Heart right ventricle (tissue), 16 donors: ENCODE data around the gene ATRN. TPM values are rescaled to one million over a fixed set of nuclear protein-coding genes. Genes with fewer than 3 reads are reported as not detected.
"Not testable (repeated sequence)": the region's sequence is repeated elsewhere in the genome, so short reads cannot be mapped to it uniquely, and the experiment has no call there.

Experiments used
- ATAC-seq, 8 donors: fragments of 200-7000 bp; cut with Tn5 transposase; one replicate each; pipeline ENCODE4 v1.9.1; 2020; ENCODE audit warnings: mild to moderate bottlenecking in 8 of 8, moderate library complexity in 8 of 8, moderate number of reproducible peaks in 1 of 8
- DNase-seq, 2 donors: peaks; one replicate each; pipeline ENCODE4 v3.0.0-alpha.2; 2020
- H3K27ac ChIP-seq, 10 donors: fragments of 200-600 bp; sonication (generic) in 2 of 10; one replicate each; pipeline versions ENCODE4 v1.5.0 to v1.8.0; 2020 to 2022; ENCODE audit warnings: mild to moderate bottlenecking in 3 of 10
- H3K27me3 ChIP-seq, 7 donors: fragments of 200-600 bp; one replicate each; pipeline ENCODE4 v1.8.0; 2021 to 2022; ENCODE audit warnings: mild to moderate bottlenecking in 2 of 7
- H3K36me3 ChIP-seq, 9 donors: fragments of 200-600 bp; sonication (generic) in 1 of 9; one replicate each; pipeline versions ENCODE4 v1.5.0 to v1.8.0; 2020 to 2022; ENCODE audit warnings: mild to moderate bottlenecking in 2 of 9
- H3K4me1 ChIP-seq, 9 donors: fragments of 200-600 bp; sonication (generic) in 1 of 9; one replicate each; pipeline versions ENCODE4 v1.5.0 to v1.8.0; 2020 to 2022; ENCODE audit warnings: mild to moderate bottlenecking in 4 of 9
- H3K4me3 ChIP-seq, 10 donors: fragments of 200-600 bp; sonication (generic) in 2 of 10; one replicate each; pipeline versions ENCODE4 v1.5.0 to v1.8.0; 2020 to 2022; ENCODE audit warnings: mild to moderate bottlenecking in 7 of 10, moderate library complexity in 2 of 10
- H3K9me3 ChIP-seq, 11 donors: fragments of 200-600 bp in 10 of 11; sonication (generic) in 2 of 11; one replicate each; pipeline versions ENCODE4 v1.5.0 to v1.8.0; 2013 to 2022; ENCODE audit warnings: mild to moderate bottlenecking in 2 of 11, control low read depth in 1 of 11, moderate library complexity in 1 of 11
- WGBS, 2 donors: extraction: QIAGEN DNeasy Blood & Tissue Kit; methylation state at CpG; one replicate each; pipeline ENCODE4 v1.1.7; 2013; ENCODE audit warnings: inconsistent platforms in 1 of 2; 5-methylcytosine and 5-hydroxymethylcytosine counted together
- intact Hi-C, 10 donors: fragments of 100-400 bp; cut with DNase I; formaldehyde crosslinking; loops; one replicate each; pipeline versions ENCODE4 v1.11.1 to v1.14.2; 2022
- long read RNA-seq, 3 donors: library from polyadenylated mRNA; unstranded; transcript quantifications; one replicate each; pipeline ENCODE4 v2.0.0, GENCODE V29; 2020 to 2021
- polyA plus RNA-seq, 2 donors: library from polyadenylated mRNA; stranded (reverse); fragments of 200-250 nt; gene quantifications; one replicate each; pipeline ENCODE4 v1.2.3, GENCODE V29; 2013
- total RNA-seq, 10 donors: library from RNA; stranded (reverse); fragmentation: NEBNext Ultra II Directional in 3 of 10; extraction: Animal tissue kit (Norgen Biotek cat#: 25700) in 3 of 10; gene quantifications; one replicate each; pipeline versions ENCODE4 v1.2.1 to v1.2.4, GENCODE V29; 2021 to 2023
- TF ChIP-seq, protein P1 (sequence below), 9 donors: fragments of 200-600 bp; sonication (generic) in 2 of 9; IDR thresholded peaks; one replicate each; pipeline versions ENCODE4 v1.5.0 to v1.8.0; 2021 to 2022; ENCODE audit warnings: antibody characterized with exemption in 9 of 9, mild to moderate bottlenecking in 5 of 9, moderate library complexity in 1 of 9
- donor health status: Arrhythmogenic right ventricular cardiomyopathy.
- donor health status: ischemic (EF 13 %, LVEDD 7.1; RV severe dilation, severe dysfunction).
- donor health status: healthy with polysubstance abuse.
- donor health status: DM: no; HTN: yes; CAD: no.
- donor health status: DM: no; HTN: no; CAD: no.
- donor health status: ischemic (EF 25% LVEDD 6.9; RV normal size, moderate dysfunction).
- donor health status: ischemic (EF 25% LVEDD 5.7; RV mildly dilated, moderate dysfunction).
- donor health status: healthy.
- donor health status: DM: yes; HTN: yes; CAD: no.
- donor health status: Ischemic cardiomyopathy.
- donor health status: ischemic (EF 35%, LVEDD 5.7; RV mildly dilated, moderate dysfunction).
- donor health status: nonischemic (EF 11% LVEDD 7.7; RV severe dilation, severe dysfunction).
- donor health status: DM: yes; HTN: yes; CAD: no.
- donor health status: PGD.
- donor health status: ischemic (EF 29% LVEDD 5.4; RV normal size, mild dysfunction).
- donor health status: nonischemic (EF 23%, LVEDD 6.1; RV moderate dilation, normal function).

Gene ATRN
- total RNA-seq (10 to 100 TPM; 30.9 to 44.0 (median 38.6) TPM), polyA plus RNA-seq (1 to 10 TPM; 4.6 to 8.3 TPM)
- long read RNA-seq, donor 1, transcript ATRN-202 (25 exons, 3,921 nt): major isoform, 6 of 22 reads
- long read RNA-seq, donor 1, partial matches to known transcripts: 1 of 22 reads
- long read RNA-seq, donor 1, other reads (novel, unspliced or antisense): 15 of 22 reads
- long read RNA-seq, donor 2, transcript ATRN-202 (25 exons, 3,921 nt): major isoform, 6 of 21 reads
- long read RNA-seq, donor 2, partial matches to known transcripts: 2 of 21 reads
- long read RNA-seq, donor 2, other reads (novel, unspliced or antisense): 13 of 21 reads
- long read RNA-seq, donor 3, partial matches to known transcripts: 19 of 21 reads
- long read RNA-seq, donor 3, other reads (novel, unspliced or antisense): 2 of 21 reads

DNA sequence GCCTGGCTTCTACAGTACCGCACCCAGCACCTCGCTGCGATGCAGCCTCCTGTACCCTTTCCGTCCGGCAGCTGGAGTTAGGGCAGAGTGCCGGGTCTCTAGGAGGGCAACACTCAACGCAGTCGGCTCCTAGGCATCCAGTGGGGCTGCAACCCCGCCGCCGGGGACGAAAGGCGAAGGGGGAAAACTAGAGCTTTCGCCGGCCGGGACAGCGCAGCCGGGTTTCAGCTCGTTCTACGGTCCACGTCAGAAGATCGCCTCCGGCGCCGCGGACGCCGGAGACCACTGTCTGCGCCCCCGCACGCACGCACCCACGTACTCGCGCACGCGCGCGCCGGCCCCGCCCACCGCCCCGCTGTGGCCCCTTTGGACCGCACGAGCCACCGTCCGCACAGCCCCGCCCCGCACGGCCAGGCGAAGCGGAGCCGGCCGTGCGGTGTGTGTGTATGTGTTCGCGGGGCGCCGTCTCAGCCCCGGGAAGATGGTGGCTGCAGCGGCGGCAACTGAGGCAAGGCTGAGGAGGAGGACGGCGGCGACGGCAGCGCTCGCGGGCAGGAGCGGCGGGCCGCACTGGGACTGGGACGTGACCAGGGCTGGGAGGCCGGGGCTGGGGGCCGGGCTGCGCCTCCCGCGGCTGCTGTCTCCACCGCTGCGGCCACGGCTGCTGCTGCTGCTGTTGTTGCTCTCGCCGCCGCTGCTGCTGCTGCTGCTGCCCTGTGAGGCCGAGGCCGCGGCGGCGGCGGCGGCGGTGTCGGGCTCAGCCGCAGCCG, at the start of gene ATRN:
Gene ATRN, plus strand, starts transcription at position 392 of the 770 bp plus-strand sequence. Its CDS starts 90 bp downstream, at position 482.
- TF ChIP-seq, protein P1, sequence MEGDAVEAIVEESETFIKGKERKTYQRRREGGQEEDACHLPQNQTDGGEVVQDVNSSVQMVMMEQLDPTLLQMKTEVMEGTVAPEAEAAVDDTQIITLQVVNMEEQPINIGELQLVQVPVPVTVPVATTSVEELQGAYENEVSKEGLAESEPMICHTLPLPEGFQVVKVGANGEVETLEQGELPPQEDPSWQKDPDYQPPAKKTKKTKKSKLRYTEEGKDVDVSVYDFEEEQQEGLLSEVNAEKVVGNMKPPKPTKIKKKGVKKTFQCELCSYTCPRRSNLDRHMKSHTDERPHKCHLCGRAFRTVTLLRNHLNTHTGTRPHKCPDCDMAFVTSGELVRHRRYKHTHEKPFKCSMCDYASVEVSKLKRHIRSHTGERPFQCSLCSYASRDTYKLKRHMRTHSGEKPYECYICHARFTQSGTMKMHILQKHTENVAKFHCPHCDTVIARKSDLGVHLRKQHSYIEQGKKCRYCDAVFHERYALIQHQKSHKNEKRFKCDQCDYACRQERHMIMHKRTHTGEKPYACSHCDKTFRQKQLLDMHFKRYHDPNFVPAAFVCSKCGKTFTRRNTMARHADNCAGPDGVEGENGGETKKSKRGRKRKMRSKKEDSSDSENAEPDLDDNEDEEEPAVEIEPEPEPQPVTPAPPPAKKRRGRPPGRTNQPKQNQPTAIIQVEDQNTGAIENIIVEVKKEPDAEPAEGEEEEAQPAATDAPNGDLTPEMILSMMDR (IDR thresholded peaks at IDR 0.05): peak in 1 of 9 donors; percentile 15
- Histone ChIP-seq H3K27ac (peak within 1 kb of the TSS; percentile 36 to 97 (median 86)), H3K36me3 (no peaks in the 10 kb centered on the region), H3K4me1 (peaks cover 6 to 35% (median 29%) of the 10 kb centered on the region in 9 donors), H3K27me3 (no peaks in the 10 kb centered on the region), H3K4me3 (peak within 1 kb of the TSS; percentile 68 to 100 (median 96)), H3K9me3 (no peaks in the 10 kb centered on the region)
- intact Hi-C loops: loop anchor here in 4 of 10 donors (2.0 kb wide), 2 partner anchors 62 to 64 kb away; partner anchors contain the start of gene DNAAF9 (in 1 of the 4)
- peak; percentile 98 to 99 (median 99) for ATAC-seq
- DNase-seq: peak; percentile 94 to 95
- 0 to 1% methylated on average over 63 to 95 of the region's 95 CpGs for WGBS, 2 donors

DNA sequence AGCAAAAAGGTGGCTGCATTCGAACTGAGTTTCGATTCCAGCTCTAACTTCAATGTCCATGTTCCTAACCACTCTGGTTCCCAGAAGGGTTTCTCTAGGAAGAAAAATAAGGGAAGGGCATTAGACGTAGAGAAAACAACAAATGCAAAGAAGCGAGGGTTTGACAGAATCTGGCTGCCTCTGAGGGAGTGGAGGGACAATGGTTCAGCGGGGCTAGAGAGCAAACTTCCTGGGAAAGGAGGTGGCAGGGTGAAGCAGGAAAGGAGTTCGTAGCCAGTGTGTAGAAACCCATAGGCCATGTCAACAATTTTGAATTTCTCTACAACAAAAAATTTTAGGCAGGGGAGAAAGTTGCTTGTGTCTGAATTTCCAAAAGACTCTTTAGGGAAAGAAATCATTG, 48.8 kb upstream of the ATRN start:
- TF ChIP-seq, protein P1 (IDR thresholded peaks at IDR 0.05): no peak
- Histone ChIP-seq H3K4me3 (no peak overlapping the region), H3K27ac (no peak overlapping the region), H3K36me3 (no peaks in the 10 kb centered on the region), H3K9me3 (no peaks in the 10 kb centered on the region), H3K27me3 (no peaks in the 10 kb centered on the region), H3K4me1 (peaks cover 0 to 16% (median 0%) of the 10 kb centered on the region in 9 donors)
- DNase-seq (no peak), ATAC-seq (no peak)
- 72 to 78% methylated on average over 6 of the region's 6 CpGs for WGBS, 2 donors
- intact Hi-C loops: loop anchor here in 1 of 10 donors (2.0 kb wide), 1 partner anchor 45 kb away; no protein-coding TSS in a partner anchor

DNA sequence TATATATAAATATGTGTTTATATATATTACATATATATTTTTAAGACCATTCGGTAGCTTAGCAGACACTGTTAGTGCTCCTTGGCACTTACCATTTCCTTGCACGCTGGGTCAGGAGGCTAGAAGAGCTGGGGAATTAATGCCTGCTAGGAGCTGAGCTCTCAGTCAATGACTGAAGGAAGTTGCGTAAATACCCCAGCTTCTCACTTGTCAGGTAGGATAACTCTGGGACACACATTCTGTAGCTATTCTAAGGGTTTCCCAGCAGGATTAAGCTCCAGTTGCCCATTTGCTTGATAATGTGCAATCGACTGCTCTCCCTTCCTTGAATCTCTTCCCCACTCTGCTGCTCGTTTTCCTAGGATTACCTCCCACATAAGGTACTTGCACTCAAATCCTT, 47.7 kb upstream of the ATRN start:
- DNase-seq (no peak), ATAC-seq (no peak)
- TF ChIP-seq, protein P1 (IDR thresholded peaks at IDR 0.05): no peak
- H3K4me1 ChIP-seq: peaks cover 0 to 16% (median 0%) of the 10 kb centered on the region in 9 donors
- H3K9me3 ChIP-seq: no peaks in the 10 kb centered on the region
- WGBS, 2 donors: 62 to 64% methylated on average over 5 of the region's 5 CpGs
- no peaks in the 10 kb centered on the region for H3K27me3 ChIP-seq
- H3K27ac ChIP-seq: no peak overlapping the region
- H3K36me3 ChIP-seq: no peaks in the 10 kb centered on the region
- intact Hi-C loops: no loop called here
- H3K4me3 ChIP-seq: no peak overlapping the region

DNA sequence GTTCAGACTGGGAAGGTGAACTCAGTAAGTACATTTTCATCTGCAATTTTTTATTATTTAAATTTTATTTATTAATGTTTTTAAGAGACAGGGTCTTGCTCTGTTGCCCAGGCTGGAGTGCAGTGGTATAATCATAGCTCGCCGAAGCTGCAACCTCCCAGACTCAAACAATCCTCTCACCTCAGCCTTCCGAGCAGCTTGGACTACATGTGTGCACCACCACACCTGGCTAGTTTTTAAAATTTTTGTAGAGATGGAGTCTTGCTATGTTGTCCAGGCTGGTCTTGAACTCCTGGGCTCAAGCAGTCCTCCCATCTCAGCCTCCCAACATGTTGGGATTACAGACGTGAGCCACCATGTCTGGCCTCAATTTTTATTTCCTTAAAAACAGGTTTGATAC, 44.1 kb upstream of the ATRN start:
- H3K4me3 ChIP-seq, H3K4me1 ChIP-seq, H3K27ac ChIP-seq, DNase-seq, H3K9me3 ChIP-seq, ATAC-seq, H3K36me3 ChIP-seq, intact Hi-C loops, H3K27me3 ChIP-seq: not testable (repeated sequence)
- WGBS, 2 donors: 85 to 89% methylated on average over 4 of the region's 4 CpGs
